SKM-1 (cell line): ENCODE measurements around the gene PIH1D2.
"Not testable (repeated sequence)": the region's sequence is repeated elsewhere in the genome, so short reads cannot be mapped to it uniquely, and the experiment has no call there.

Experiments
- DNase-seq: peaks from one replicate; lab custom pipeline; 2025; ENCODE audit not compliant: unreplicated experiment; lab: John Stamatoyannopoulos, UW

The PIH1D2 gene

DNA sequence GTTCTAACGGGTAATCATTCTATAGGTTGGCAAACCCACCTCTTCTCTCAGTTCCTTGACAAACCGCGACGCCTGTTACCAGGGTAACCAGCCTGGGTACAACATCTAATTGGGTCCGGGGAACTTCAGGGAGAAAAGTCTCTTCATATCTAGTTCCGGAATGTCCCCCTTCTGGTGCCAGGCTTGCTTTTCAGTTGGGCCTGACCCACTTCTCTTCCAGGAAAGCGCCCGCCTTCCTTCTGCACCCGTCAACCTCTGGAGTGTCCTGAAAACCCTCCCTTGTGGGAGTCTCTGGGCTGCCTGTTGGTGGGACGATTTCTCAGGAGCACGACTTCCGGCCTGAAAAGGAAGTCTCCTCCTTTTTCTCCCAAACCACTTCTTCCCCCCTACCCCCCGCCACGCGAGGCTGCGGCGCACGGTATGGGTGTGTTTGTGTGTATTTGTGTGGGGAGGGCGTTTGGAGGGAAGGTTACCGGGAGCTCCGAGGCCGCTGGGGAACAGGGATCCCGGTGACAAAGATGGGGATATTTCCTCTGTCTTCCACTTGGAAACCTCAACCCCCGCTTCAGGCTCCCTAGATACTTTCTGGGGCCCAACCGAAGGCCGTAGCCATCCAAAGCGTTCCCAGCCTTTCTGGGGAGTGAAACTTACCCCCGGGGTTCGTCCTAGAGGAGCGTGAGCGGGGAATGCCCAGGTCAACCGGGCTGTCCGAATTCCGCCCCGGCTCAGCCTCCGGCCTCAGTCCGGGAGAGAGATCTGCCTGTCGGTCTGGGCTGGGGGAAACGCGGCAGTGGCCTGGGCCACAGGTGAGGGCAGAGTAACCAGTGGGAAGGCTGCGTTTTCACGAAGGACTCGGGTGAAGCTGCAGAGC is at the start of gene PIH1D2, which contains the start of gene NKAPD1:
PIH1D2 (minus strand) TSS at position 77 of the 871 bp plus-strand sequence. CDS start 843 bp downstream, outside the sequence.
NKAPD1 (plus strand) TSS at position 359 of the 871 bp plus-strand sequence. CDS start 1,276 bp downstream, outside the sequence.
- peak; percentile 61 for DNase-seq

DNA sequence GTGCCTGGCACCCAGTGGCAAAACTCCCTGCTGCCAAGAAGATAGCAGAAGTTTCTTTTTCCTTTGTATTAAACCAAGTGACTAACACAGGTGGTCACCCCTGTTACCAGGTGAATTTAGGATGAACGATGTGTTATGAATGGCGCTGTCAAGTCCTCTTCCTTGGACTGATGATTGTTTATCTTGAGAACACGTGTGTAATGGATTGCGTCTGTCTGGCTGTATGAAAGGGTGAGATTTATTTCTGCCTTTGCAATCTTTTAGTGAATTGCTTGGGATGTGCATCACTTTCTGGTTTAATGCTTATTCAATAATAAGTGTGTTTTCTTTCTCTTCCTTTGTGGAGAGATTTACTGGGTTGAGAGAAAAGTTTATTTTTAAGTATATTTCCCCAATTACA is 49.3 kb upstream of the PIH1D2 start:
- DNase-seq, result no peak

DNA sequence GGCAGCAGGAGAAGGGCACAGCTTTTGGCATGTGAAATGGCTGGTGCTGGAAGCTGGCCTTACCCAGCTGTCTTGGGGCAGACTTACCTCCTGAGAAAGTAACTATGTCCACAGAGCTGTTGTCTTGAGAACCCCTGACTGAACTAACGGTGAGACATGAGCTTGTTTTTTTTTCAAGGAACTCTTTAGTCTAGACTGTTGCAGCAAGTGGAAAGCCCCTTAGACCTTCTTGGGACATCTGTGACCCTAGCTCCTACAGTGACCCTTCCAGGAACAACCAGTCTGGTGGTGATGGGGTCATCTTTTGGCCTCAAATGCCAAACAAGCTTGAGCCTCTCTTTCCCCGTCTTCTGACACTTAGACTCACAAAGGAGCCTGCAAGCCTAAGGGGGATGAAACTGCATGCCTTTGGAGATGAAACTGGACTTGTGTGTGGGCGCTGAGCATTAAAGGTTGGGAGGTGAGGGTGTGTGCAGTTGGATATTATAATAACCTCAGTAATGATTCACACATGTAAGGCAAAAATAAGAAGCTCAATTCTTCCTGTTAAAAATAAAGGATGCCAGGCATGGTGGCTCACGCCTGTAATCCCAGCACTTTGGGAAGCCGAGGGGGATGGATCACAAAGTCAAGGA is 48.3 kb upstream of the PIH1D2 start:
- no peak for DNase-seq

- DNase-seq, result no peak
Measured at GRCh38 chr11:112118176-112118575, 44.4 kb upstream of the PIH1D2 start.

DNA sequence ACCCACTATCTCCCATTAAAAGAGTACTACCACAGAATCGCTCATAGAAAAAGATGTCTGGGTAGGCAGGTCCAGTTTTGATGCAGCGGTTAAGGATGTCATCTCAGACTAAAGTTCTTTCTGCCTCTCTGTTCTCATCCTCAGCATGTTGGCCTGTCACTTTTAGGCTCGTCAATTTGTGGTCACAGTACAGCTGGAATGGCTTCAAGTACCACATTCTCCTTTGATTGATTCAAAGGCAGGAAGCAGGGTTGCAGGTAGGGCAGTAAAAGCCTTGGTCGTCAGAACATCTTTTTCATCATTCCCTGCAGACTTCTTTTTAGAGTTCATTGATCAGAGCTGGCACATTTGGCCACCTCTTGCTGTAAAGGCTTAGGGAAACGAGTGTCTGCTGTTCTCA is 41.6 kb upstream of the PIH1D2 start:
- no peak for DNase-seq

DNA sequence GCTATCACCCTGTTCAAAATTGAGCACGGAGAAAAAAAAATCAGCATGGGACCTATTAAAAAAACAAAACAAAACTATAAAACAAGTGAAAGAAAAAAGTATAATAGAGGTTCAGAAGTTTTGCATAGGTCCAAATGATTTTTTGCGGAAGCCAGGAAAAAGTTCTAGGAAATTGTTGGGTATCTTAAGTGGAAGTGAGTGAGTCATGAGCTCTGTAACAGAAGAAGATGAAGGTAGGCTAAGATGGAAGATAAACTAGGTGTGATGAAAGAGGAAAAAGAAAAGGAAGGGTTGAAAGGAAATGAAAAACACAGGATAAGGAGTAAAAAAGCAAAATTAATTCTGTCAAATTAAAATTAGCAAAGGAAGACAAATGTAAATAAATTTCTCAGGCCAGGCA is 40.6 kb upstream of the PIH1D2 start:
- DNase-seq, result no peak

DNA sequence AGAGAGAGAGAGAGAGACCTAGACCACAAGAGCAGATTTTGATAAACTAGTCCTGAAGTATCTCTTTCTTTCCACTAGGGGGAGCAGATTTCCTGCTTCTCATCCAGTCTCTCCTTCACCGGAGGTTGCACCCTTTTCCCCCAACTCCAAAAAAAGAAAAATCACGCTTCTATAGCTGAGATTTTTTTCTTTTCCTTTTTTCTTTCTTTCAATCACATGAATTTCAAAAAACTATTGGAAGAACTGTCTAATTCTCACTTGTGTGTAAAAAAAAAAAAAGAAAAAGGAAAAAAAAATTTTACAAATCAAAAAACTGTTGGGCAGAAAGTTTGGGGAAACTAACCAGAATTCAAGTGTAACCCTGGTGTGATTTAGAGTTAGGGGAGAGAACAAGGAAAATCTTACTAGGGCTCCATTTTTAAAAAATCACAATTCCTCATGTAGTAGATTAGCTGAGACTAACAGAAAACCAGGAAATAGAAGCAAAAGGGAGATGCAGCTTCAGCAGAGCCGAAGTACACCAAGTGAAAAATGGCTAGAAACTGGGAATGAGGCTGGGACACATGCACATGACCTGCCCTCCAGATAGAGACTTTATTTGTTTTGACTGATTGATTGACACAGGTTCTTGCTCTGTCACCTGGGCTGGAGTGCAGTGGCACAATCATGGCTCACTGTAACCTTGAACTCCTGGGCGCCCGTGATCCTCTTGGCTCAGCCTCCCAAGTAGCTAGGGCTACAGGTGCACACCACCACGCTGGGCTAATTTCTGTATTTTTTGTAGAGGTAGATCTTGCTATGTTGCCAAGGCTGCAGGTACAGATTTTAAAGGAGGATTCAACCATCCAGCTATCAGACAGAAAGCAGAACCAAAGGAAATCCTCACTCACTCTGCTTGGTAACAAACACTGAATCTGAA is 40.0 kb upstream of the PIH1D2 start:
- peak; percentile 53 for DNase-seq

- DNase-seq, result no peak
Measured at GRCh38 chr11:112106070-112106469, 32.3 kb upstream of the PIH1D2 start.

- DNase-seq, result no peak
Measured at GRCh38 chr11:112103446-112103845, 29.6 kb upstream of the PIH1D2 start.

- no peak for DNase-seq
Measured at GRCh38 chr11:112100462-112100861, 26.6 kb upstream of the PIH1D2 start.

DNA sequence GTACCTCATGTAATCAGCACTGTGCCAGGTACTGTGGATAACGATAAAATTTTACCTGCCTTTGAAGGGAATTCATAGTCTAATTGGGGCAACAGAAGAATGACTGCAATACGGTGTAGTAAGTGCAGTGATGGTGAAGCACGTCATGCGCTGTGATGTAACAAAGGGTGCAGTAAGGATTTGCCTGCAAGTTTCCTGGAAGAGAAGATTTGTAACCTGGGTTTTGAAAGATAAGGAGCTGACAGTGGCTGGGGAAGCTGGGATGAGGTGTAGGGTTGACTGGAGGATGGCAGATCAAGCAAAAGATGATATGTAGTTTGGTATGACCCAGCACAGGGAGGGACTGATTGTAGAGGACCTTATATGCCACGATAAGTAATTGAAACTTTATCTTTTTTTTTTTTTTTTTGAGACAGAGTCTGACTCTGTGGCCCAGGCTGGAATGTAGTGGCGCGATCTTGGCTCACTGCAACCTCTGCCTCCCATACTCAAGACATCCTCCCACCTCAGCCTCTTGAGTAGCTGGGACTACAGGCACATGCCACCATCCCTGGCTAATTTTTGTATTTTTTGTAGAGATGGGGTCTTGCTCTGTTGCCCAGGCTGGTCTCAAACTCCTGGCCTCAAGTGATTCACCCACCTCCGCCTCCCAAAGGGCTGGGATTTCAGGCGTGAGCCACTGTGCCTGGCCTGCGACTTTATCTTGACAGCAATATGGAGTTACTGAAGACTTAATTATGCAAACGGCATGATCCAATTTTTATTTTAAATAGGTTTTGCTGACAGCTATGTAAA is 24.1 kb upstream of the PIH1D2 start:
- no peak for DNase-seq

DNA sequence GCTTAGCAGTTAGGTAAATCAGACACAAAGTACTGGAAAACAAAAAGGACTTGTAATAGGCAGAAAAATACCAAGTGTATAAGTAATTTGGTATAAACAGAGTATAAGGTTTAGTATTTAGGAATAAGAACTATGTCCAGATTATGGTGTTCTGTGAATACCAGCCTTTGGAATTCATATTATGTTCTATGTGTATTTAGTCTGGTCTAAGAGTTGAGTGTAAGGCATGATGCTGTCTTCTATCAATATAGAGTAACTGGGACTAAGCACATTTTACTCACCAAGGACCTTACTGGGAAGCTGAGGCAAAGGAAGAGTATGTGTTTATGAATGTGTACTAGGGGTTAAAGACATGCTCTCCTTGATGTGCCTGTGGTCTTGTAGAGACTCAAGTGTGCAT is 22.4 kb upstream of the PIH1D2 start:
- no peak for DNase-seq

DNA sequence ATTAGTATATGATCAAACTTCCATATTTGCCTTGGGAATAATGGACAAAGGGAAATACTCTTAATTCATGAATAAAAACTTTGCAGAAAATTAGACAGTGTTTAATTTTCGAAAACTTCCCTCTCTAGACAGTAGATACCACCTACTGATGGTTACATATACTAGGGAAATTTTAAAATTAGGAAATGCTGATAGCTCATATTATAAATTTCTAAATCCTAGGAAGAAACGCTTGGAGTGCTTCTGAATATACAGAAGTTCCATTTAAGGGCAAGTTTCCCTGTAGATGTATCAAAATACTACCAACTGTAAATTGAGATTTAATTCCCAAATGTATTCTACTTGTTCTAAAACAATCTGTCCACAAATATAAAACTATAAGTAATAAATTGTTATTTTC is 21.5 kb upstream of the PIH1D2 start:
- not testable (repeated sequence) for DNase-seq

DNA sequence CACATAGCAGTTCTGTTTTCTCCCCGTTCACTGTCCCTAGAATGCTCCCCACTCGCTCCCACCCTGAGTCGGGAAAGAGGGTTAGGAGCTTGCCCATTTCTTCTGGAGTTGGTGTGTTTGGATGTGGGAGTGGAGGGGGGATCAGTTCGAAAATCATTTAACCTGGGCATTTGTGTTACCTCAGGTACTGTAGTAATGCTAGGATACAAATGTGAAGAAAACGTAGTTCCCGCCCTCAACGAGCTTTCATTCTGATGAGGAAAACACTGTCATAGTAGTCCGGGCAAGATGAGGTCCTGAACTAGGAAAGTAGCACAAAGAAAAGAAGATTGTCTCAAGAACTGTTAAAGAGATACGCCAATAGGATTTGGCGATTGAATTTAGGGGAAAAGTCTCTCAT is 13.4 kb upstream of the PIH1D2 start:
- no peak for DNase-seq

DNA sequence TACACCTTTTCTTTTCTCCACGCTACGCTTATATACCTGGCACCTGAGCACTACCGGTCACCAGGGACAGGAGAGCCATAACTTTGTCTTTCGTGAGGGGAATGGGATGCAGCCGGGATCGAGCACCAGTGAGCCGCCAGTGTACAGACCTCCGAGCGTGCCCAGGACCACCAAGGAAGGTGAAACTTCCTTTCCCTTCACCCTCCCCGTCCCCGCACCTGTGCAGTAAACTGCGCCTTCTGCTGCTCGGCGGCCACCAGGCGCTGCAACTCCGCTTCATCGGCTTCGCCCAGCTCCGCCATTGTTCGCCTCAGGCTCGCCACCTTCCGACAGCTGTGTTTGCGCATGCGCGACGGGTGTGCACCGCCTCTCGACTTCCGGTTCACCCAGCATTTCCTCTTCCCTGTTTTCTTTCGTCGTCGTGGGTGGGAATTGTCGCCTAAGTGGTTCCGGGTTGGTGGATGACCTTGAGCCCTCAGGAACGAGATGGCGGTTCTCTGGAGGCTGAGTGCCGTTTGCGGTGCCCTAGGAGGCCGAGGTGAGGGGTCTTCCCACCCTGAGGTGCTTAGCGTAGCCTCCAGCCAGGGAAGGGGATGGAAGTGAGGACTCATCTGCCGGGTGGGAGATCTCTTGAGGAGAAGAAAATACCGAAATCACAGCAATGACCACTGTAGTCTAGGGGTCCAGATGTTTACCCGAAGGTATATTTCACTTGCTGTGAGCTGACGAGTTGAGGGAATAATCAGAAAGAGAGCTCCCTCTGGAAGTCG is 12.8 kb upstream of the PIH1D2 start, which contains the start of the genes SDHD and TIMM8B:
SDHD (plus strand) TSS at position 452 of the 770 bp plus-strand sequence; CDS start at position 487, 35 bp downstream.
TIMM8B (minus strand) TSS at position 335 of the 770 bp plus-strand sequence; CDS start at position 302, 33 bp downstream.
- peak; percentile 90 for DNase-seq

DNA sequence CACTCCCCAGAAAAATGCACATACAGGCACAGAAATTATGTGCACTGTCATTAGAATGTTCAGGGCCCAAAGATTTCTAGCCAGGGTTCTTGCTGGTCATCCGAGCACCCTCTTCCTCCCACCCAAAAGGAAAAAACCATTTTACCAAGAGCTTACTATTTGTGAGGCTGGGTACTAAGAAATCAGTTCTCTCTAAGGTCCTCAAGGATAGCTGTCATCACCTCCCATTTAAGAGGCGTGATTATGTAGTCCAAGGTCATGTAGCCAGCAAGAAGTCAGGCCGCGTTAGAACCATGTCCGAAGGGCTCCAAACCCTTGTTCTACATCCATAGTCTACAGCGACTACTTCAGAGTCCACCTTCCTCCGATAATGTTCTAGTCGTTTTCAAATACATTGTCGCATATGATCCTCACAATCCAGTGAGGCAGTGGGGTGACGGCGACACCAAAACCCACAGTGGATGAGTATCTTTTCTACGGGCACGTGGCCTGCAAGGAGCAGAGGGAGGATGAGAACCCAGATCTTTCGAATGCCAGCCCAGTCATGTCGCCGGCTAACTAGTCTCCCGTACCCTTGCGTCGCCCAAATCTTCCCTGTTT is 12.1 kb upstream of the PIH1D2 start:
- no peak for DNase-seq

DNA sequence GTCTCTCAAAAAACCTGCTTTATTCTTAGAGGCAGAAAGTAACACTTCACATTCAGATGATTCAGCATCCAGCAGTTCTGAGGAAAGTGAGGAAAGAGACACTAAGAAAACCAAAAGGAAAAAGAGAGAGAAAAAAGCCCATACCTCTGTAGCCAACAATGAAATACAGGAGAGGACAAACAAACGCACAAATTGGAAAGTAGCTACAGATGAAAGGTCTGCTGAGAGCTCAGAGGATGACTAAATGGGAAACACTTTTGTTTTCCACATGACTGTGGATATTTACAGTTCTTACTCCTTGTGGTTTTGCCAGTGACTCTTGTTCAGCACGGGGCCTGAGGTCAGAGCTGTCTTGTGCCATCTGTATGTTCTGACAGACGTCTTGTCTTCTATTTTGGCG is 8.9 kb upstream of the PIH1D2 start:
- DNase-seq, result no peak

GRCh38 chr11:112062923-112063322 is 10.9 kb downstream of the PIH1D2 start:
- no peak for DNase-seq

GRCh38 chr11:112058103-112058502 is 15.7 kb downstream of the PIH1D2 start:
- DNase-seq, result no peak
